Progenitor cell of endocrine pancreas (in vitro differentiated cells): ENCODE results near the gene LYPD4. TPM values are rescaled to one million over a fixed set of nuclear protein-coding genes. Genes with fewer than 3 reads are reported as not detected.

ENCODE experiments used
- DNase-seq: peaks from one replicate; pipeline ENCODE4 v3.0.0; 2021; ENCODE audit warnings: low spot score; ENCODE audit not compliant: unreplicated experiment
- H3K27ac Mint-ChIP-seq: 2 replicates; pipeline ENCODE4 v1.8.0; 2021; ENCODE audit warnings: mild to moderate bottlenecking, moderate library complexity, mixed read lengths
- H3K27me3 Mint-ChIP-seq: 2 replicates; pipeline ENCODE4 v1.8.0; 2021; ENCODE audit warnings: mixed read lengths
- H3K36me3 Mint-ChIP-seq: 2 replicates; pipeline ENCODE4 v1.8.0; 2022; ENCODE audit warnings: mixed read lengths; ENCODE audit not compliant: insufficient read depth
- H3K4me1 Mint-ChIP-seq: 2 replicates; pipeline ENCODE4 v1.8.0; 2021; ENCODE audit warnings: low read depth, mixed read lengths
- H3K4me3 Mint-ChIP-seq: 2 replicates; pipeline ENCODE4 v1.8.0; 2021; ENCODE audit warnings: low read depth, mild to moderate bottlenecking, moderate library complexity, mixed read lengths
- H3K9me3 Mint-ChIP-seq: 2 replicates; pipeline ENCODE4 v1.8.0; 2021; ENCODE audit warnings: low read depth, mixed read lengths
- CTCF ChIP-seq: fragments of 200-600 bp; sonication (generic); IDR thresholded peaks from one replicate; pipeline ENCODE4 v1.5.0; 2021; ENCODE audit warnings: antibody characterized with exemption, mild to moderate bottlenecking; ENCODE audit not compliant: unreplicated experiment
- total RNA-seq: library from RNA; stranded (reverse); gene quantifications from 2 replicates; pipeline ENCODE4 v1.2.1, GENCODE V29; 2021

LYPD4 gene
- total RNA-seq, 1 donor from 2014 or later: not detected

- H3K36me3 Mint-ChIP-seq: no peaks in the 10 kb centered on the region
- H3K4me1 Mint-ChIP-seq: peaks cover 28% of the 10 kb centered on the region
- peaks cover 27% of the 10 kb centered on the region for H3K27me3 Mint-ChIP-seq
- H3K27ac Mint-ChIP-seq: peak overlapping the region; percentile 95
- no peaks in the 10 kb centered on the region for H3K9me3 Mint-ChIP-seq
- peak overlapping the region; percentile 83 for H3K4me3 Mint-ChIP-seq
- no peak for DNase-seq
- no peak for TF ChIP-seq CTCF
Measured at GRCh38 chr19:41883463-41883820, 39.0 kb upstream of the LYPD4 start.

GRCh38 chr19:41882568-41883462, 38.3 kb upstream of the LYPD4 start, which contains the start of gene ARHGEF1:
ARHGEF1 (plus strand) TSS chr19:41883184; CDS start chr19:41888083, 4,899 bp downstream.
- Mint-ChIP-seq H3K36me3 (no peaks in the 10 kb centered on the region), H3K4me1 (peaks cover 22% of the 10 kb centered on the region), H3K27ac (peak within 1 kb of the TSS; percentile 95), H3K27me3 (peaks cover 27% of the 10 kb centered on the region), H3K9me3 (no peaks in the 10 kb centered on the region), H3K4me3 (peak within 1 kb of the TSS; percentile 83)
- TF ChIP-seq CTCF: no peak
- no peak for DNase-seq

DNA sequence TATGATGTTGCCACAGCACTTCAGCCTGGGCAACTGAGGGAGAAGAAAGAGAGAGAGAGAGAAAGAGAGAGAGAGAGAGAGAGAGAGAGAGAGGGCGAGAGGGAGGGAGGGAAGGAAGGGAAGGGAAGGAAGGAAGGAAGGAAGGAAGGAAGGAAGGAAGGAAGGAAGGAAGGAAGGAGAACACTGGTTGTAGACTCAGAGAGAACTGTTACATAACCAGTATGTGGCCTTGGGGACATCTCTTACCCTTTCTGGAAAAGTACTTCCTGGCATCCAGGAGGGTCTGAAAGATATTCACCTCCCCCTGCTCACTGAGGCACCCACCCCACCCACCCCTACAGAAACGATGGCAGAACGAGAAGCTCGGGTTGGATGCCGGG, 35.8 kb upstream of the LYPD4 start:
- Mint-ChIP-seq H3K27ac (no peak overlapping the region), H3K27me3 (peaks cover 30% of the 10 kb centered on the region), H3K4me1 (peaks cover 8% of the 10 kb centered on the region), H3K9me3 (no peaks in the 10 kb centered on the region), H3K36me3 (no peaks in the 10 kb centered on the region), H3K4me3 (no peak overlapping the region)
- no peak for DNase-seq
- TF ChIP-seq CTCF: no peak

DNA sequence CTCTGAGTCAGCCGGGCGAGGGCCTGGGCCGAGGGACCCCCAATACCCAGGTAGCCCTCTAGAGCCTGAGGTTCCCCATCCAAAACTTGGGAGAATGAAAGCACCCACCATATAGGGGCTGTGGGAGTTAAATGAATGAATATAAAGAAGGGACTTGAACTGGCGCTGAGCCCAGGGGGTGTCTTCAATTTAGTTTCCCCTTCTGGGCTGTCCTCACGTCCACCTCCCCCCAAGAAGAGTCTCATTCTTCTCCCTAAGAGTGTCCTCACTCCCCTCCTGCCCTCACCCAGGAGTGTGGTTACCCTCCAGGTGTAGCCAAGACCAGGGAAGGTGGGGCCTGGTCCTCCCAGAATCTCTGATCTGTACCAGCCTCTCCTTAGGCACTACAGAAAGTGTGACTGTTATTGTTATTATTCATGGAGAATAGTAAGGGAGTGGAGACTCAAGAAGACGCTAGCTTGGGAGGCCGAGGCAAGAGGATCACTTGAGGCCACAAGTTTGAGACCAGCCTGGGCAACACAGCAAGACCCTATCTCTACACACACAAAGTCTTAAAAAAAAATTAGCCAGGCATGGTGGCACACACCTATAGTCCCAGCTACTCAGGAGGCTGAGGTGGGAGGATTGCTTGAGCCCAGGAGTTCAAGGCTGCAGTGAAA, 35.3 kb upstream of the LYPD4 start:
- Mint-ChIP-seq H3K9me3 (no peaks in the 10 kb centered on the region), H3K4me3 (no peak overlapping the region), H3K4me1 (peaks cover 5% of the 10 kb centered on the region), H3K36me3 (no peaks in the 10 kb centered on the region), H3K27ac (no peak overlapping the region), H3K27me3 (peaks cover 30% of the 10 kb centered on the region)
- DNase-seq: no peak
- TF ChIP-seq CTCF: no peak

GRCh38 chr19:41879080-41879479, 34.6 kb upstream of the LYPD4 start:
- Mint-ChIP-seq H3K4me1 (peaks cover 3% of the 10 kb centered on the region), H3K36me3 (no peaks in the 10 kb centered on the region), H3K27ac (no peak overlapping the region), H3K4me3 (no peak overlapping the region), H3K9me3 (no peaks in the 10 kb centered on the region), H3K27me3 (peaks cover 30% of the 10 kb centered on the region)
- TF ChIP-seq CTCF: no peak
- no peak for DNase-seq
